CD4-positive, alpha-beta T cell treated with Interleukin-10 for 1 hour (primary cell): ENCODE data around the gene PLEKHM3.
A peak's percentile ranks its signal among the peaks of the same experiment; 100 is the strongest.
"Not testable (repeated sequence)": the region's sequence is repeated elsewhere in the genome, so short reads cannot be mapped to it uniquely, and the experiment has no call there.

ENCODE experiments used
- DNase-seq: peaks from one replicate; pipeline ENCODE4 v3.0.0-alpha.2; 2020

Gene PLEKHM3

GRCh38 chr2:208034503-208035140 lies 9.3 kb upstream of the PLEKHM3 start:
- no peak for DNase-seq

DNA sequence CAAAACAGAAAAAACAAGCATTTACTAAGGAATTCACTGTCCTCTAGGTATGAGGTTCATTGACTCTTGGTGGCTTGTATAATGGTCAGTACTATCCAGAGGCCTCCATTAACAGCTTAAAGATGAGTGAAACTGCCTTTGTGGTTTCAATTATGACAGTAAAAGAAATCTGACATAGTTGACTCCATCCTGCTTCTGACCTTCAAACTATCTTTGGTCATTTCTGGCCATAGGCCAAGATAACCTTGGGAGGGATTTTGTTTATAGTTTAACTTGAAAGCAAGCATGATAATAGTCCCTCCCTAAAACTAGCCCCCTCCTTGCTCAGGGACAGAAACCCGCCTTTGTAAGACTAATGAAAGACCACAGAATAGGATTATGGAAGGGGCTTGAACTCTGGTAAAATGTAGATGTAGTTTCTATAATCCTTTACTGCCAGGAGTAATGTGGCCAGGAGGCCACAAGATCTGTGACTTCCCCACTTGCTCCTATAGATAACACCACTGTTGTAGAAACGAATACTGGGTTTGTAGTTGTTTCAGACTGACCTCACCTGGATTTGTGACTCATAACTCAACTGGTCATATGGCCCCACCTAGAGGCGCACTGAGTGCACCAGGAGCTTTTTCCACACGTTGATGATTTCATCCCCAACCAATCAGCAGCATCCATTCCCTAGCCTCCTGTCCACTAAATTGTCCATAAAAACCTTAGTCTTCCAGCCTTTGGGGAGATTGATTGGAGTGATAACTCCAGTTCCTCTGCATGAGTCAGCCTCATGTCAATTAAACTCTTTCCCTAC lies 8.6 kb upstream of the PLEKHM3 start:
- peak; percentile 30 for DNase-seq

- DNase-seq: peak; percentile 8
Measured at GRCh38 chr2:208031608-208032019, 6.3 kb upstream of the PLEKHM3 start.

DNA sequence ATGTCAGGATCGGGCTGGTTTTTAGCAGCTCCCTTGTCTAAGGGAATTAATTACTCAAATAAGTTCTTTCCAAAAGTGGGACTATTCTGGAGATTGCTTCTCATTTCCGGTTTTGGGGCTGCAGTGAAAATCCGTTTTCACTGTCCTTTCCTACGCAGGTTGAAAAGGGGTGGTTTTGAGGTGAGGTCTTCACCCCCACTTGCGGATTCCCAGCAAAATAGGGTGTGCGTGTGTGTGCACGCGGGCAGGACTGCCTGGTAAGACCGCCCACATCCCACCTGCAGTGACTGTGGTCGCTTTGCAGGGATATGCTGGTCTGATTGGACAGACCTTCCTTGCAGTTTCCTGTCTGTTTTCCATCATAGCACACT lies 472 bp upstream of the PLEKHM3 start:
- peak; percentile 44 for DNase-seq

DNA sequence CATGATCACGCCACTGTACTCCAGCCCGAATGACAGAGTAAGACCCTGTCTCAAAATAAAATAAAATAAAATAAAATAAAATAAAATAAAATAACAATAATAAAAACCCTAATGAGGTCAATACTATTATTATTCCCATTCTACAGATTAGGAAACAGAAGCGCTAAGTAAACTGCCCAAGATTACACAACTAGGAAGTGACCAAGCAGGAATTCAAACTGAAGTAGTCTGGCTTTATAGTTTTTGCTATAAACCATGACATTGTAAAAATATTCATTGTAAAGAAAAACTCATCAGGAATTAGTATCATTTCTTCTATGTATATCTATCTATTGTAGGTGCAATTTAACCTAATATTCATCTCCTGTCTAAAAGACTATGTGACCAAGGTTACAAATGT lies 1.2 kb downstream of the PLEKHM3 start:
- no peak for DNase-seq

- no peak for DNase-seq
Measured at GRCh38 chr2:208020253-208020652, 5.1 kb downstream of the PLEKHM3 start.

DNA sequence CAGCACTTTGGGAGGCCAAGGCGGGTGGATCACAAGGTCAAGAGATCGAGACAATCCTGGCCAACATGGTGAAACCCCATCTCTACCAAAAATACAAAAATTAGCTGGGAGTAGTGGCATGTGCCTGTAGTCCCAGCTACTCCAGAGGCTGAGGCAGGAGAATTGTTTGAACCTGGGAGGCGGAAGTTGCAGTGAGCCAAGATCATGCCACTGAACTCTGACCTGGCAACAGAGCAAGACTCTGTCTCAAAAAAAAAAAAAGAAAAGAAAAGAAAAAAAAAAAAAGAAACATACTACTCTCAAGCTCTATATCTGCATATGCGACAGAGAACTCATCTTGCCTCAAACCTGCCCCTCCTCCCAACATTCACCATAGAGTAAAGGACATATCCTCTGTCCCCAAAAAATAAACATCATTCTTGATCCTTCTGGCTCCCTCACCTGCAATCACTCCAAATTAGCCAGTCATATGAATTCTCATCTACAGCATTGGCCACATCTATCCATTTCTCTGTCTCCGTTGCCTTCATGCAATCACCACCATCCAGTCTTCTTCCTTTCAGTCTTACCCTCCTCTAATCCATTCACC lies 7.1 kb downstream of the PLEKHM3 start:
- not testable (repeated sequence) for DNase-seq

DNA sequence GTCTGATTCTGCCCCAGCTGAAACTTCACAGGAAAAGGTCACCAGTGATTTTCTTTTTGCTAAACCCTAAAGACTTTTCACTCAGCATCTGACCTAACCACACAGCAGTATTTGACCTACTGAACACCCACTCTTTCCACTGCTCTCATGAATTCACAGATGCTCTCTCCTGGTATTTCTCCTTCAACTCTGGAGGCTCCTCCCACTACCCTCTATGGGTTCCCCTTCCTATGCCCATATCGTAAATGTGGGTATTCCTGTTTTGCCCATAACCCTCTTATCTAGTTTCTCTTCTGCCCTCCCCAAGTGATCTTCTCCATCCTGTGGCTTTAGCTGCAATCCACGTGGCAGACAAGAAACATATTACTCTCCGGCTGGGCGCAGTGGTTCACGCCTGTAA lies 7.6 kb downstream of the PLEKHM3 start:
- DNase-seq: no peak

DNA sequence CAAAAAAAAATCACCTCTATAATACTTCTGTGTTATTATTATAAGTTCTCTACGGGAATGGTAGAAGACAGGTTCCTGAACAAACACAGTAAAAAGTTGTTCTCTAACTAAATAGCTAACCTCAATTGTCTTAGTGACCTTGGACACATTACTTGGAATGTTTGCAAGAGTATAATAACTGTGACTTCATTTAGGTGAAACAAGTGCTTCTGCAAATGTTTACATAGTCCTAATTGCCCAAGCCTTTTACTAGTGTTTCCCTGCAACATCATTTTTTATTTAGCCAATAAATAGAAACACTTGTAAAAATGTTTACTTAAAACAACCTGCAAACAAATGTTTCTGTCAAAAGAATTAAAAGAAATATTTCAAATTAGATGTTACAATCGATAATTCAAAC lies 9.9 kb downstream of the PLEKHM3 start:
- DNase-seq: no peak

DNA sequence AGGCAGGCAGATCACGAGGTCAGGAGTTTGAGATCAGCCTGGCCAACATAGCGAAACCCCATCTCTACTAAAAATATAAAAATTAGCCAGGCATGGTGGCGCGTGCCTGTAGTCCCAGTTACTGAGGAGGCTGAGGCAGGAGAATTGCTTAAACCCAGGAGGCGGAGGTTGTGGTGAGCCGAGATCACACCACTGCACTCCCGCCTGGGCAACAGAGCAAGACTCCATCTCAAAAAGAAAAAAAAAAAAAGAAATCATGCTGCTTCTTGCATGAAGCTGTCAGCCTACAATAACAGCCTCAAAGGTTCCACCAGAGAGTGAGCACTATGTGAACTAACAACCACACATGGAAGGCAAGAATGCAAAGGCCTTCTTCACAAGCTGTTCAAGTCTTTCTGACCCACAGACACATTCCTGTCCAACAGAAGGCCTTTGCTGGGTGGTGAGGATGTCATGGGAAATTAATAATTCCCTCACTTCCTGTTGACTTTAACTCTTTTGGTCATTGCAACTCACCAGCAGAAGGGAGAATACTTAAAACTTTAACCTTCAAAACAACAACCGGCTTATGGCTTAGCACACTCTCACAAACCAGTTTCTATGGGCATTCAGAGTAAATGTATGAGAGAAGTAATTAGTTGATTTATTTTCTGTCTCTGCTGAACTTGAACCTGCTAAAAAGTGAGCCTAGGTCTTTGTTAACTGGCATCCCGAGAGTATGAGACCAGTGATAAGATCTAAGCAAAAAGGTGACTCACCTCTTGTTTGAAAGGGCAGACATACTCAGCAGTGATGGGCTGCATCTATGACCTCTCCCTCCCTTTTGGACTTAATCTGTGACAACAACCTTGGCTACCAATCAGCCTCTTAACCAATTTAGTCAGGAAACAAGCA lies 11.8 kb downstream of the PLEKHM3 start:
- DNase-seq: no peak

GRCh38 chr2:208012449-208012848 lies 12.9 kb downstream of the PLEKHM3 start:
- no peak for DNase-seq

DNA sequence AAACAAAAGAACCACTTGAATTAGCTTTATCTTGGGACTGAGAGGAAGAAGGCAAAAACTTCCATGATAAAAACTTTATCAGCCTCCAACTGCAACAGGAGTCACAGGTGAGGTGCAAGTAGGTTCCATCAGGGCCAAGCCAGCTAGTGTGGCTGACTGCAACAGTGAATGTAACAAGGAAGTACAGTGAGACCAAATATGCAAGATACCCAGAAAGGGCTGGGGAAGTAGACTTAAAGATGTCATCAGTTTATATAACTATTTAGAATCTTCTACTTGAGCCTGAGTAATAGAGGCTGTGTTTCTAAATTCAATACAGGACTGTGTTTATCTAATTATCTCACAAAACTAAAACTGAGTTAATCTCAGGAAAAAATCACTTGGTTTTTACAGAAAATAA lies 14.8 kb downstream of the PLEKHM3 start:
- no peak for DNase-seq

- DNase-seq: no peak
Measured at GRCh38 chr2:208006833-208007232, 18.5 kb downstream of the PLEKHM3 start.

DNA sequence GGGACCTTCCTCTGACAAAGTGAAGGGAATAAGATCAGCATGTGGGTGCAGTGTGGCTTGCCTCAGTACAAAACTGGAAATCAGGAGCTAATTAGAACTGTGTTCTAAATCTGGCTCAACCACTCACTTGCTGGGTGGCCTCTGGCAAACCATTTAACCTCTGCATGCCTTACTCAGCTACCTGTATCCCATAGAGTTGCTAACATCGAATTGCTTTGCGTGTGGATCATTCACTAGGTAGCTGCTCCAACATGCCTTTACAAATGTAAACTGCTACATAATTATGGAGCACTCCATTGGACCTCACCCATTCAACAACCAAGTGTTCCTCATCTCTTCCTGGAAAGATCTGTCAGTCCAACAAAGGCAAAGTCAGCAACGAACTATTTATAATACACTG lies 19.0 kb downstream of the PLEKHM3 start:
- no peak for DNase-seq

- DNase-seq: no peak
Measured at GRCh38 chr2:208001924-208002323, 23.4 kb downstream of the PLEKHM3 start.

- DNase-seq: no peak
Measured at GRCh38 chr2:208000701-208001395, 24.5 kb downstream of the PLEKHM3 start.

- no peak for DNase-seq
Measured at GRCh38 chr2:207996848-207997247, 28.5 kb downstream of the PLEKHM3 start.

DNA sequence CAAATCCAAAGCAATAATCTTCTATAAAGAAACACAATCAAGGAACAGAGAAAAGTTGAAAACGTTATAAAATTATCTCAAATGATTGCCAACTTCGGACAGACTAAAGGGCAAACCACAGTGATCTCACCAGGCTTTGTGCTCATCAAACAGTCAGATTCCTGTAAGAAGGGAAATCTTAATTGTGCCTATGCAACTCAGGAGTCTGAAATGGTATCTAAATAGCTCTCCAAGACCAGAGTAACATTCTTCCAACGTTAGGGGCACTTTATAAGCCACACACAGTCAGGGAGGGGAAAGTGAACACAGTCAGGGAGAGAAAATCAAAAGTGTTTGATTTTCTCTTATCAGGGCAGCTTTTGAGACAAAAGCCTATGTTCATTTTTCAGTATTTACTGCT lies 29.4 kb downstream of the PLEKHM3 start:
- DNase-seq: no peak

DNA sequence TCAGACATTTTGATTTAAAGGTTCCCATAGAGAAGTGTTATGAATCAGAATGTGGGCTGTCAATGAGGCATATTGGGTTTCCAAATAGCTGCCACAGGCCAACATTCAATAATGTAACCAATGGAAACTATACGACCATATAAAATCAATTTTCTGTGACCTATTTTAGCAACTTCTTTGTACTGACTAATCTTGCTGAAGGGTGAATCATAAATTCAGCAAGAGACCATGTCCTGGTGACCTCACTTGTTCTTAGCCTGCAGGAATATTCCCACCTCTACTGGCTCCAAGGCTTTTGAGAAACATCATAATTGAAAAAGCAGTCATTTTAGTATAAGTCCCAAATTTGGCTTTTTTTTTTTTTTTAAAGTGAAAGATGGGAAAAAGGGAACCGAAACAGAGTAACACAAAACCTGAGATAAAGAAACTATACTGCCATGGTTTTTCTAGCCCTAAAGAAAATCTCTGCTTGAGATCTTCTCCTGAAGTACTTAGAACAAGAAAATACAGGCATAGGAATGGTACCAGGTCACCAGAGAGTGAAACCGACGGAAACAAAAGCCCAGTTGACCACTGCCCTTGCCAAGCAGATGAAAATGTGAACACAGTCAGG lies 32.1 kb downstream of the PLEKHM3 start:
- no peak for DNase-seq

- no peak for DNase-seq
Measured at GRCh38 chr2:207991944-207992343, 33.4 kb downstream of the PLEKHM3 start.

- no peak for DNase-seq
Measured at GRCh38 chr2:207990784-207991183, 34.5 kb downstream of the PLEKHM3 start.

- no peak for DNase-seq
Measured at GRCh38 chr2:207988975-207989374, 36.4 kb downstream of the PLEKHM3 start.
